SK-N-SH (cell line): Measurements from ENCODE around the gene UNKL. TPM values are rescaled to one million over a fixed set of nuclear protein-coding genes. Genes with fewer than 3 reads are reported as not detected.

ENCODE experiments used
- CTCF ChIA-PET: fragments of 300-600, 350-600 bp; formaldehyde crosslinking; extraction: SDS; loops from one replicate; lab custom pipeline; 2021; lab: Yijun Ruan, JAX
- POLR2A ChIA-PET: fragments of 350-600 bp; sonication (Branson Sonifier 250); formaldehyde crosslinking; extraction: SDS; loops from one replicate; lab custom pipeline; 2020; ENCODE audit warnings: antibody characterized with exemption, inconsistent platforms; lab: Yijun Ruan, JAX
- DNase-seq: peaks from one replicate; pipeline ENCODE4 v3.0.0; 2012
- H2AFZ ChIP-seq: fragments of 200-600 bp; sonication (generic); 2 replicates; pipeline ENCODE4 v1.8.1; 2016; ENCODE audit warnings: antibody characterized with exemption, mild to moderate bottlenecking, low read depth
- H3F3A ChIP-seq: fragments of 200-600 bp; sonication (generic); replicated peaks from 2 replicates; pipeline ENCODE3; 2016; ENCODE audit warnings: antibody characterized with exemption, mild to moderate bottlenecking; ENCODE audit not compliant: insufficient read depth
- H3K27ac ChIP-seq, 2 experiments: fragments of 200-500 bp in 1 of 2; fragments of 200-600 bp in 1 of 2; sonication (Bioruptor generic) in 1 of 2; sonication (generic), shearing (Covaris generic) in 1 of 2; 2 replicates each; pipeline versions ENCODE4 v1.5.1 to v1.6.1; 2014 to 2016; ENCODE audit warnings: low read depth in 2 of 2, inconsistent platforms in 1 of 2, low read length in 1 of 2, mild to moderate bottlenecking in 1 of 2, mixed read lengths in 1 of 2
- H3K27me3 ChIP-seq: fragments of 200-600 bp; sonication (generic), shearing (Covaris generic); 2 replicates; pipeline ENCODE4 v1.6.1; 2016; ENCODE audit warnings: mixed run types; ENCODE audit not compliant: insufficient read depth
- H3K36me3 ChIP-seq, 2 experiments: fragments of 200-500 bp in 1 of 2; fragments of 200-600 bp in 1 of 2; sonication (Bioruptor generic) in 1 of 2; sonication (generic) in 1 of 2; replicated peaks in 1 of 2; 2 replicates each; pipeline versions ENCODE3 to v1.5.1; 2014 to 2016; ENCODE audit warnings: low read length in 1 of 2, mild to moderate bottlenecking in 1 of 2; ENCODE audit not compliant: insufficient read depth in 2 of 2, control insufficient read depth in 1 of 2
- H3K4me1 ChIP-seq, 2 experiments: fragments of 200-500 bp in 1 of 2; fragments of 200-600 bp in 1 of 2; sonication (Bioruptor generic) in 1 of 2; sonication (generic), shearing (Covaris generic) in 1 of 2; 2 replicates each; pipeline versions ENCODE4 v1.5.1 to v1.6.1; 2014 to 2016; ENCODE audit warnings: low read depth in 1 of 2, low read length in 1 of 2, mixed run types in 1 of 2; ENCODE audit not compliant: insufficient read depth in 2 of 2, control insufficient read depth in 1 of 2
- H3K4me2 ChIP-seq: fragments of 200-600 bp; sonication (generic), shearing (Covaris generic); 2 replicates; pipeline ENCODE4 v1.6.1; 2017; ENCODE audit warnings: mixed run types
- H3K4me3 ChIP-seq, 2 experiments: fragments of 200-500 bp in 1 of 2; fragments of 200-600 bp in 1 of 2; sonication (Bioruptor generic) in 1 of 2; sonication (generic), shearing (Covaris generic) in 1 of 2; 2 replicates each; pipeline versions ENCODE4 v1.5.1 to v1.8.1; 2014 to 2016; ENCODE audit warnings: low read depth in 2 of 2, inconsistent platforms in 1 of 2, low read length in 1 of 2, mild to moderate bottlenecking in 1 of 2, mixed read lengths in 1 of 2, moderate library complexity in 1 of 2
- H3K79me2 ChIP-seq: fragments of 200-600 bp; sonication (generic); 2 replicates; pipeline ENCODE4 v1.8.1; 2017; ENCODE audit warnings: mild to moderate bottlenecking; ENCODE audit not compliant: insufficient read depth
- H3K9ac ChIP-seq: fragments of 200-600 bp; sonication (generic); 2 replicates; pipeline ENCODE4 v1.6.1; 2017; ENCODE audit warnings: mixed run types
- H3K9me2 ChIP-seq: fragments of 200-600 bp; sonication (generic); 2 replicates; pipeline ENCODE4 v1.6.1; 2017; ENCODE audit warnings: mixed run types
- H3K9me3 ChIP-seq: fragments of 200-600 bp; sonication (generic); 2 replicates; pipeline ENCODE4 v1.6.1; 2017; ENCODE audit warnings: mixed run types, mild to moderate bottlenecking, moderate library complexity
- H4K20me1 ChIP-seq: fragments of 200-600 bp; sonication (generic); 2 replicates; pipeline ENCODE4 v1.6.1; 2017; ENCODE audit warnings: mild to moderate bottlenecking, mixed run types; ENCODE audit not compliant: insufficient read depth
- ELF1 ChIP-seq: IDR thresholded peaks from 2 replicates; pipeline ENCODE4 v1.4.0; 2012
- FOSL2 ChIP-seq: IDR thresholded peaks from 2 replicates; pipeline ENCODE4 v1.4.0; 2012; ENCODE audit warnings: low read depth, mild to moderate bottlenecking, moderate library complexity, borderline replicate concordance
- FOXM1 ChIP-seq: IDR thresholded peaks from 2 replicates; pipeline ENCODE4 v1.4.0; 2012; ENCODE audit warnings: low read depth, mild to moderate bottlenecking
- GABPA ChIP-seq: IDR thresholded peaks from 2 replicates; pipeline ENCODE4 v1.4.0; 2012; ENCODE audit warnings: low read depth, mild to moderate bottlenecking
- IRF3 ChIP-seq: fragments of 150-350 bp; IDR thresholded peaks from 2 replicates; pipeline ENCODE4 v1.6.1; 2016; ENCODE audit warnings: mild to moderate bottlenecking, low read depth, low read length
- JUND ChIP-seq: IDR thresholded peaks from 2 replicates; pipeline ENCODE4 v1.4.0; 2012
- NRF1 ChIP-seq: IDR thresholded peaks from 2 replicates; pipeline ENCODE4 v1.6.1; 2012; ENCODE audit warnings: low read depth, mild to moderate bottlenecking, low read length
- PBX3 ChIP-seq: IDR thresholded peaks from 2 replicates; pipeline ENCODE4; 2012
- RAD21 ChIP-seq: IDR thresholded peaks from 2 replicates; pipeline ENCODE4 v1.6.1; 2012; ENCODE audit warnings: mild to moderate bottlenecking, low read length
- REST ChIP-seq: IDR thresholded peaks from 2 replicates; pipeline ENCODE4 v1.6.1; 2012; ENCODE audit warnings: mild to moderate bottlenecking, low read depth, low read length, moderate library complexity
- SMC3 ChIP-seq: IDR thresholded peaks from 2 replicates; pipeline ENCODE4 v1.6.1; 2012; ENCODE audit warnings: low read depth, low read length, improper control_type of control experiment
- TEAD4 ChIP-seq: IDR thresholded peaks from 2 replicates; pipeline ENCODE4 v1.4.0; 2012; ENCODE audit warnings: mild to moderate bottlenecking, borderline replicate concordance; ENCODE audit not compliant: insufficient read depth
- YY1 ChIP-seq: IDR thresholded peaks from 2 replicates; pipeline ENCODE4 v1.4.0; 2012; ENCODE audit warnings: low read depth, mild to moderate bottlenecking
- whole genome bisulfite sequencing: methylation state at CpG from one replicate; pipeline ENCODE4 v1.1.6; 2017; ENCODE audit warnings: low lambda C conversion rate; 5-methylcytosine and 5-hydroxymethylcytosine counted together
- polyA plus RNA-seq, 3 experiments: library from polyadenylated mRNA; depleted of rRNA; stranded (reverse); fragments of >200 nt; gene quantifications; 2 replicates each; pipeline ENCODE4 v1.2.3, GENCODE V29; 2012

Gene UNKL
- polyA plus RNA-seq, 1 of the 3 experiments (the other 2 are of a cell fraction): 16.4 TPM

- Histone ChIP-seq H3K9me3 (no peaks in the 10 kb centered on the region), H3K79me2 (no peaks in the 10 kb centered on the region), H3K27me3 (no peaks in the 10 kb centered on the region), H3K36me3 (peaks cover 0 to 6% of the 10 kb centered on the region in 2 experiments), H3F3A (no peaks in the 10 kb centered on the region), H3K9ac (no peak within 1 kb of the TSS), H3K4me1 (no peaks in the 10 kb centered on the region), H3K9me2 (no peaks in the 10 kb centered on the region), H3K4me2 (no peak within 1 kb of the TSS), H4K20me1 (no peaks in the 10 kb centered on the region), H3K27ac (no peak within 1 kb of the TSS), H3K4me3 (no peak within 1 kb of the TSS), H2AFZ (no peak within 1 kb of the TSS)
- 84% methylated on average over 20 of the region's 27 CpGs for WGBS
- POLR2A ChIA-PET: interaction anchor here (1.4 kb wide), 1 partner anchor 23 kb away, joined by 6 read pairs; the partner anchor contains the start of gene UQCC4
- CTCF ChIA-PET: interaction anchor here (0.6 kb wide), 1 partner anchor 75 kb away, joined by 3 read pairs; no protein-coding TSS in a partner anchor
- no peak for DNase-seq
- no peak for TF ChIP-seq ELF1
- no peak for TF ChIP-seq YY1
- no peak for TF ChIP-seq RAD21
- no peak for TF ChIP-seq TEAD4
- TF ChIP-seq GABPA: no peak
- no peak for TF ChIP-seq JUND
- no peak for TF ChIP-seq SMC3
- TF ChIP-seq NRF1: no peak
- TF ChIP-seq IRF3: no peak
- TF ChIP-seq FOXM1: no peak
- no peak for TF ChIP-seq FOSL2
- no peak for TF ChIP-seq PBX3
- no peak for TF ChIP-seq REST
Observed at GRCh38 chr16:1443980-1444729, 29.7 kb upstream of the UNKL start, which contains the start of gene CCDC154. Gene CCDC154 (minus strand): TSS chr16:1444556. CDS start chr16:1444322, 234 bp downstream.
